ENCODE results near the gene AOX1.

DNA sequence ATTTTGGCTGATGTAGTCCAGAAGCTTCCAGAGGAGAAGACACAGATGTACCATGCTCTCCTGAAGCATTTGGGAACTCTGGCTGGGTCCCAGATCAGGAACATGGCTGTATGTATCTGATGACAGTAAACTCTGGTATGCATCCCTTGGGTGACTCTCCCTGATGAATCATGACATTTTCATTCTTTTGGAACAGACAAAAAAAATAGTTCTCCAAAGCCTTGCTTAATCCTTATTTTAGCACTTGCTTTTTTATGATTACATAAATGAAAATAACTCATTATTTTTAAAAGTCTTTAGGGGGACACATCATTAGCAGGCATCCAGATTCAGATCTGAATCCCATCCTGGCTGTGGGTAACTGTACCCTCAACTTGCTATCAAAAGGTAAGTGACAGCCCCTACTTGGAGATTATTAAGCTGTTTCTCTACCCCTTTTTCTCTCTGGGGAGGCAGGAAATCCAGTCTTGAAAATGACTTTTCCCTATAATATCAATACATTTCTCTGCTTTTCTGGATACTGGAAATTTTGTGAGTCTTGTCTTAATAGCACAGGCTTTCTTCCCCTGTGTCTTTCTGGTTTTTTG is 23.3 kb downstream of the AOX1 start:
- TF ChIP-seq EP300 (IDR thresholded peaks at IDR 0.05) = no peak
- no peak for TF ChIP-seq POLR2A (IDR thresholded peaks at IDR 0.05)

Data from sigmoid colon (tissue), 4 donors.